Measurements from ENCODE around the gene SMARCD1. TPM values are rescaled to one million over a fixed set of nuclear protein-coding genes. Genes with fewer than 3 reads are reported as not detected.
A peak's percentile ranks its signal among the peaks of the same experiment; 100 is the strongest.

The SMARCD1 gene
- total RNA-seq, 1 experiment from 2014 or later = 152 TPM

GRCh38 chr12:50110127-50110761, 25.1 kb downstream of the SMARCD1 start:
- peaks cover 26% of the 10 kb centered on the region for H3K4me1 ChIP-seq (ENCODE audit: insufficient read depth, low read length, poor library complexity, severe bottlenecking)
- no peaks in the 10 kb centered on the region for H3K27me3 ChIP-seq (replicated peaks; ENCODE audit: insufficient read depth, low read depth, low read length, poor library complexity)
- H3K36me3 ChIP-seq (ENCODE audit: insufficient read depth, low read length, poor library complexity, severe bottlenecking) = no peaks in the 10 kb centered on the region
- peak; percentile 25 for DNase-seq (ENCODE audit: low spot score)
- BruUV-seq (replicated peaks) = no TSS peak
- ChIA-PET CTCF (interaction anchor here (0.5 to 2.7 kb wide), 7 partner anchors 9 to 350 kb away, joined by 3 to 21 read pairs (median 6); partner anchors contain the start of genes AQP5 and SMARCD1), POLR2A (ENCODE audit: low non-redundant PET) (no interaction called here)
- intact Hi-C loops (cut with micrococcal nuclease; ENCODE audit: unreplicated experiment) = loop anchor here (2.0 kb wide), 1 partner anchor 57 kb away; the partner anchor contains the start of gene CERS5
- peak overlapping the region; percentile 49 for H3K27ac ChIP-seq (ENCODE audit: low read depth, low read length, poor library complexity, severe bottlenecking)
- TF ChIP-seq EZH2 (IDR thresholded peaks at IDR 0.05; ENCODE audit: borderline replicate concordance, low read depth, low read length, poor library complexity, severe bottlenecking) (no peak), CTCF (conservative IDR thresholded peaks at IDR 0.05; ENCODE audit: low read depth, low read length) (no peak)
- H3K4me3 ChIP-seq (ENCODE audit: low read depth, low read length, poor library complexity, severe bottlenecking) = no peak overlapping the region
- H3K9me3 ChIP-seq (ENCODE audit: low read depth, low read length, poor library complexity, severe bottlenecking) = no peaks in the 10 kb centered on the region

GRCh38 chr12:50110762-50111351, 25.7 kb downstream of the SMARCD1 start:
- intact Hi-C loops (cut with micrococcal nuclease; ENCODE audit: unreplicated experiment) = loop anchor here (2.0 kb wide), 1 partner anchor 56 kb away; the partner anchor contains the start of gene CERS5
- no peak for TF ChIP-seq EZH2 (IDR thresholded peaks at IDR 0.05; ENCODE audit: borderline replicate concordance, low read depth, low read length, poor library complexity, severe bottlenecking)
- TF ChIP-seq CTCF (conservative IDR thresholded peaks at IDR 0.05; ENCODE audit: low read depth, low read length) = no peak
- ChIA-PET CTCF (interaction anchor here (0.5 to 2.7 kb wide), 10 partner anchors 8 to 351 kb away, joined by 3 to 21 read pairs (median 6); partner anchors contain the start of genes AQP5, CERS5 and SMARCD1), POLR2A (ENCODE audit: low non-redundant PET) (interaction anchor here (0.9 kb wide), 1 partner anchor 370 kb away, joined by 22 read pairs; no protein-coding TSS in a partner anchor)
- Histone ChIP-seq H3K36me3 (ENCODE audit: insufficient read depth, low read length, poor library complexity, severe bottlenecking) (no peaks in the 10 kb centered on the region), H3K9me3 (ENCODE audit: low read depth, low read length, poor library complexity, severe bottlenecking) (no peaks in the 10 kb centered on the region), H3K27ac (ENCODE audit: low read depth, low read length, poor library complexity, severe bottlenecking) (peak overlapping the region; percentile 49), H3K27me3 (replicated peaks; ENCODE audit: insufficient read depth, low read depth, low read length, poor library complexity) (no peaks in the 10 kb centered on the region), H3K4me1 (ENCODE audit: insufficient read depth, low read length, poor library complexity, severe bottlenecking) (peaks cover 26% of the 10 kb centered on the region), H3K4me3 (ENCODE audit: low read depth, low read length, poor library complexity, severe bottlenecking) (no peak overlapping the region)
- no TSS peak for BruUV-seq (replicated peaks)
- peak; percentile 33 for DNase-seq (ENCODE audit: low spot score)

GRCh38 chr12:50111395-50111692, 26.2 kb downstream of the SMARCD1 start:
- peak overlapping the region; percentile 74 for H3K4me3 ChIP-seq (ENCODE audit: low read depth, low read length, poor library complexity, severe bottlenecking)
- H3K9me3 ChIP-seq (ENCODE audit: low read depth, low read length, poor library complexity, severe bottlenecking) = no peaks in the 10 kb centered on the region
- intact Hi-C loops (cut with micrococcal nuclease; ENCODE audit: unreplicated experiment) = loop anchor here (2.0 kb wide), 1 partner anchor 55 kb away; the partner anchor contains the start of gene CERS5
- no peak for DNase-seq (ENCODE audit: low spot score)
- H3K27me3 ChIP-seq (replicated peaks; ENCODE audit: insufficient read depth, low read depth, low read length, poor library complexity) = no peaks in the 10 kb centered on the region
- no peak for TF ChIP-seq EZH2 (IDR thresholded peaks at IDR 0.05; ENCODE audit: borderline replicate concordance, low read depth, low read length, poor library complexity, severe bottlenecking)
- no peak for TF ChIP-seq CTCF (conservative IDR thresholded peaks at IDR 0.05; ENCODE audit: low read depth, low read length)
- no peaks in the 10 kb centered on the region for H3K36me3 ChIP-seq (ENCODE audit: insufficient read depth, low read length, poor library complexity, severe bottlenecking)
- peaks cover 26% of the 10 kb centered on the region for H3K4me1 ChIP-seq (ENCODE audit: insufficient read depth, low read length, poor library complexity, severe bottlenecking)
- BruUV-seq (replicated peaks) = no TSS peak
- ChIA-PET CTCF (interaction anchor here (0.5 to 2.7 kb wide), 9 partner anchors 8 to 1107 kb away, joined by 3 to 21 read pairs (median 5); partner anchors contain the start of genes CERS5, POU6F1 and SMARCD1), POLR2A (ENCODE audit: low non-redundant PET) (interaction anchor here (0.9 kb wide), 1 partner anchor 370 kb away, joined by 22 read pairs; no protein-coding TSS in a partner anchor)
- no peak overlapping the region for H3K27ac ChIP-seq (ENCODE audit: low read depth, low read length, poor library complexity, severe bottlenecking)

All from A673 (cell line).